Stimulated activated naive B cell treated with anti-CD40 and anti-IgM and Interleukin-4, amounts not matched to agents 10 μg/mL and 1 μg/mL and 100 μg/mL, for 72 hours (primary cell): ENCODE data around the gene KPNA2.

ENCODE experiments used
- ATAC-seq, 2 donors: fragments of 150-1000 bp; cut with Tn5 transposase; replicated peaks; 2 replicates each; pipeline ENCODE4 v1.10.0; 2021; ENCODE audit warnings: moderate library complexity in 1 of 2
- DNase-seq: peaks from one replicate; pipeline ENCODE4 v3.0.0; 2021
- H3K27ac Mint-ChIP-seq: one replicate; pipeline ENCODE4 v1.8.0; 2022; ENCODE audit warnings: mild to moderate bottlenecking, mixed read lengths
- H3K27me3 Mint-ChIP-seq, 2 donors: one replicate each; pipeline ENCODE4 v1.8.0; 2022; ENCODE audit warnings: mixed read lengths in 2 of 2
- H3K36me3 Mint-ChIP-seq, 2 donors: one replicate each; pipeline ENCODE4 v1.8.0; 2022; ENCODE audit warnings: mixed read lengths in 2 of 2, mild to moderate bottlenecking in 1 of 2
- H3K4me1 Mint-ChIP-seq, 2 donors: one replicate each; pipeline ENCODE4 v1.8.0; 2022; ENCODE audit warnings: mixed read lengths in 2 of 2, mild to moderate bottlenecking in 1 of 2
- H3K4me3 Mint-ChIP-seq, 2 donors: one replicate each; pipeline ENCODE4 v1.8.0; 2022; ENCODE audit warnings: mild to moderate bottlenecking in 2 of 2, mixed read lengths in 2 of 2, moderate library complexity in 1 of 2
- H3K9me3 Mint-ChIP-seq, 2 donors: one replicate each; pipeline ENCODE4 v1.8.0; 2022; ENCODE audit warnings: mixed read lengths in 2 of 2, mild to moderate bottlenecking in 1 of 2

The KPNA2 gene

DNA sequence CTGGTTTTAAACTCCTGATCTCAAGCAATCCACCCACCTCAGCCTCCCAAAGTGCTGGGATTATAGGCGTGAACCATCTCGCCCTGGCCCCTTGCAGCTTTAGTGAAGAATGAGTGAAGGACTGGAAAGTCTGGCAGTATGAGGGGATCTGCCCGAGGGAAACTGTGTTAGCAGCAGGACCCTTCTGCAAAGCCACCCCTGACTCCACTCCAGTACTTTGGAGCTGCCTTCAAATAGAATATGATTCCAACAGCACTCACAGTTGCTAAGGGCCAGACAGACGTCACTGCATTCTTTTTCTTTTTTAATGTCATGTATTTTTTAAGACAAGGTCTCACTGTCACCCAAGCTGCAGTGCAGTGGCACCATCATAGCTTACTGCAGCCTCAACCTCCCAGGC lies 52.3 kb downstream of the KPNA2 start:
- Mint-ChIP-seq H3K27ac (peak overlapping the region; percentile 56), H3K27me3 (no peaks in the 10 kb centered on the region), H3K4me3 (no peak overlapping the region), H3K4me1 (peaks cover 24 to 39% of the 10 kb centered on the region in 2 donors), H3K36me3 (no peaks in the 10 kb centered on the region), H3K9me3 (no peaks in the 10 kb centered on the region)
- ATAC-seq (no peak), DNase-seq (no peak)

DNA sequence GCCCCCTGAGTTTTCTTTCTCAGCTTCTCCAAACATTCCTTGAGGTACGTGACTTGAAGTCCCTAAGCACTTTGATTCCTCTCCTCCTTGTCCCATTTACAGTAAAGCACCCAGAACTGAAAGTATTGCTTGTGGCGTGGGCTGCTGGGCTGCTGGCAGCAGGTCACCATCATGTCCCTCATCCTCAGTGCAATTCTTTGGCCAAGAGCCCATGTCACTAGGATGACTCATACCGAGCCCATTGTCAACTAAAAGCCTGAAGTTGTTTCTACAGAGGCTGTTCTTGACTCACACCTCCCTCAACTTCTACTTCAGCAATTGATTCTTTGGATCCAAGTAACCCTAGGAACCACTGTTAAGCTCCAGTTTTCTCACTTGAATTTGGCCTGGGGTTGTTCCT lies 54.3 kb downstream of the KPNA2 start:
- Mint-ChIP-seq H3K9me3 (no peaks in the 10 kb centered on the region), H3K27ac (no peak overlapping the region), H3K4me3 (no peak overlapping the region), H3K36me3 (no peaks in the 10 kb centered on the region), H3K4me1 (peaks cover 24 to 39% of the 10 kb centered on the region in 2 donors), H3K27me3 (no peaks in the 10 kb centered on the region)
- peak in 1 of 2 donors; percentile 42 for ATAC-seq
- DNase-seq: no peak

DNA sequence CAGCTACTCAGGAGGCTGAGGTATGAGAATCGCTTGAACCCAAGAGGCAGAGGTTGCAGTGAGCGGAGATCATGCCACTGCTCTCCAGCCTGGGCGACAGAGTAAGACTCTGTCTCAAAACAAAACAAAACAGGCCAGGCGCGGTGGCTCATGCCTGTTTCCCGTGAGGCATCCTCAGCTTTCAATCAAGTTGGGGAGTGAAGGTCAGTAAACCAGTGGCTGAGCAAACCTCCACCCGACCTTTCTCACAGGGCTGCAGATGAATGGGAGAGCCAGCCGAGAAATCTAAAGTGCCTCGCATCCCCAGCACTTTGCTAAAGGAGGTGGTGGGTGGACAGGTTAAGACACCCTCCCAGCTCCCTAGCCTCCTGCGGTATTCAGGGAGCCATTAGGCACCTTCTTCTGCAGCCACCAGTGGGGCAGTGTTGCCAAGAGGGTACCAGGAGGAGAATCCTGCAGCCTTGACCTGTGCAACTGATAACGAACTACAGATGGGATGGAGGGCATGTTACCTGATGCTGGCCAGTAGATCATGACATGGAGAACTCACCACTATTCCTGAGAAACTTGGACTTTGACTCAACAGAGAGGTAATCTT lies 59.0 kb downstream of the KPNA2 start:
- peaks cover 0 to 1% of the 10 kb centered on the region in 2 donors for H3K9me3 Mint-ChIP-seq
- DNase-seq: no peak
- ATAC-seq: no peak
- no peak overlapping the region for H3K4me3 Mint-ChIP-seq
- H3K4me1 Mint-ChIP-seq: peaks cover 4 to 5% of the 10 kb centered on the region in 2 donors
- H3K27ac Mint-ChIP-seq: no peak overlapping the region
- H3K36me3 Mint-ChIP-seq: no peaks in the 10 kb centered on the region
- H3K27me3 Mint-ChIP-seq: no peaks in the 10 kb centered on the region

DNA sequence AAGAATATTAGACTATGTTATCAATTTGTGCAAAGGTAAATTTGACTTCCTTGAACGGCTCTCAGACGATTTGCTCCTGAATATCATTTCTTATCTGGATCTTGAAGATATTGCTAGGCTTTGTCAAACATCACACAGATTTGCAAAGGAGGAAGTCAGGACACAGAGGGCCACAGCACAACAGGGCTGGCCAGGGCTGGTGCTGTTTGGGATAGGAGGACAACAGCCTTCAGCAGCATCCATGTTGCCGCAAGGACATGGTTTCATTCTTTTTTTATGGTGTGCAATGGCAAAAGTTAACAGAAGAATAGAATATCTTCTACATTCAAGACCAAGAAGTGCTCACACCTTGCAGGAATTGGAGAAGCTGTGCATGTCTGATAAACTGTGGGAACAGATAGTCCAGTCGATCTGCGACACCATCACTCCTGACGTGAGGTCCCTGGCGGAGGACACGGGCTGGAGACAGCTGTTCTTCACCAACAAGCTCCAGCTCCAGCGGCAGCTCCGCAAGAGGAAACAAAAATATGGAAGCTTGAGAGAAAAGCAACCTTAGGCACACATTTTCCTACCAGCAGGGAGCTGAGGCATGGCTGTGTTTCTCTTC lies 59.8 kb downstream of the KPNA2 start:
- H3K27me3 Mint-ChIP-seq: no peaks in the 10 kb centered on the region
- H3K27ac Mint-ChIP-seq: no peak overlapping the region
- ATAC-seq (no peak), DNase-seq (no peak)
- peaks cover 0 to 1% of the 10 kb centered on the region in 2 donors for H3K9me3 Mint-ChIP-seq
- H3K4me1 Mint-ChIP-seq: no peaks in the 10 kb centered on the region
- H3K36me3 Mint-ChIP-seq: no peaks in the 10 kb centered on the region
- no peak overlapping the region for H3K4me3 Mint-ChIP-seq

DNA sequence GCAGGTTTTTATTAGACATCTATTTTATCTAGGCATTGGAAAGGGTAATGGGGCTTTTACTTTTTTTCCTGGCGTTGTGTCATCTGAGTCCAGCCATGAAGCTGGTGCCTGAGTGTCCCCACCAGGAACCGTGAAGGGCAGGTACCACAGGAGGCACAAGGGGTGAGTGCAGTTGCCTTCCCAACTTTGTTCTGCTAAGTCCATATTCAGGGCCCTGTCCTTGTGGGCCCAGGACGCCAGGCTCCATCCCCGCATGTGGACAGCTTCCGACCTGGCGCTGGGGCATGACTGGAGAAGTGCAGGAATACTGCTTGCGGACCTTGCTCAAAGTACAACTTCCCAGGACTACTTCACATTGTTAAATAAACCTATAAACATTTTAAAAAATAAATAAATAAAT lies 60.6 kb downstream of the KPNA2 start:
- H3K27me3 Mint-ChIP-seq: no peaks in the 10 kb centered on the region
- H3K9me3 Mint-ChIP-seq: peaks cover 0 to 1% of the 10 kb centered on the region in 2 donors
- ATAC-seq (no peak), DNase-seq (no peak)
- no peaks in the 10 kb centered on the region for H3K36me3 Mint-ChIP-seq
- no peak overlapping the region for H3K4me3 Mint-ChIP-seq
- no peak overlapping the region for H3K27ac Mint-ChIP-seq
- H3K4me1 Mint-ChIP-seq: peaks cover 2% of the 10 kb centered on the region in 2 donors
